Endothelial cell of umbilical vein (primary cell): ENCODE results near the gene GNB2.

Experiments
- EZH2 ChIP-seq: IDR thresholded peaks from 2 replicates; pipeline ENCODE4 v1.6.1; 2012; ENCODE audit warnings: borderline replicate concordance, low read depth, mild to moderate bottlenecking, moderate library complexity, low read length, inconsistent platforms; ENCODE audit not compliant: severe bottlenecking
- FOS ChIP-seq: IDR thresholded peaks from 2 replicates; pipeline ENCODE4 v1.6.1; 2011; ENCODE audit warnings: mild to moderate bottlenecking, low read length, moderate library complexity, borderline replicate concordance; ENCODE audit not compliant: insufficient read depth
- GATA2 ChIP-seq: IDR thresholded peaks from 2 replicates; pipeline ENCODE4 v1.7.0; 2011; ENCODE audit warnings: low read depth, mild to moderate bottlenecking, moderate library complexity, mixed read lengths, low read length; ENCODE audit not compliant: insufficient read length, insufficient read depth
- JUN ChIP-seq: IDR thresholded peaks from 2 replicates; pipeline ENCODE4 v1.6.1; 2011; ENCODE audit warnings: borderline replicate concordance, low read depth; ENCODE audit not compliant: insufficient read length, insufficient read depth
- MYC ChIP-seq: IDR thresholded peaks from one replicate; pipeline ENCODE4 v1.6.1; 2011; ENCODE audit warnings: mild to moderate bottlenecking, low read depth, low read length
- POLR2A ChIP-seq: IDR thresholded peaks from 2 replicates; pipeline ENCODE4 v1.6.1; 2012; ENCODE audit warnings: low read depth, mild to moderate bottlenecking, control low read depth, low read length
- POLR2AphosphoS5 ChIP-seq: IDR thresholded peaks from 2 replicates; pipeline ENCODE4 v1.6.1; 2012; ENCODE audit warnings: low read depth, mild to moderate bottlenecking, control low read depth, low read length, moderate library complexity; ENCODE audit not compliant: insufficient read depth
- TF ChIP-seq, protein P1 (sequence below), 2 donors: IDR thresholded peaks; 1 replicate in 1 of 2; 2 replicates in 1 of 2; pipeline ENCODE4 v1.5.1; 2011; ENCODE audit warnings: low read length in 2 of 2, mild to moderate bottlenecking in 2 of 2, moderate library complexity in 2 of 2, control low read depth in 1 of 2, inconsistent platforms in 1 of 2, low read depth in 1 of 2; ENCODE audit not compliant: insufficient read depth in 1 of 2; ENCODE audit errors: extremely low read depth in 1 of 2
- TF ChIP-seq, protein P2 (sequence below): IDR thresholded peaks from 2 replicates; pipeline ENCODE4 v1.6.1; 2011; ENCODE audit not compliant: insufficient read depth, insufficient read length

DNA sequence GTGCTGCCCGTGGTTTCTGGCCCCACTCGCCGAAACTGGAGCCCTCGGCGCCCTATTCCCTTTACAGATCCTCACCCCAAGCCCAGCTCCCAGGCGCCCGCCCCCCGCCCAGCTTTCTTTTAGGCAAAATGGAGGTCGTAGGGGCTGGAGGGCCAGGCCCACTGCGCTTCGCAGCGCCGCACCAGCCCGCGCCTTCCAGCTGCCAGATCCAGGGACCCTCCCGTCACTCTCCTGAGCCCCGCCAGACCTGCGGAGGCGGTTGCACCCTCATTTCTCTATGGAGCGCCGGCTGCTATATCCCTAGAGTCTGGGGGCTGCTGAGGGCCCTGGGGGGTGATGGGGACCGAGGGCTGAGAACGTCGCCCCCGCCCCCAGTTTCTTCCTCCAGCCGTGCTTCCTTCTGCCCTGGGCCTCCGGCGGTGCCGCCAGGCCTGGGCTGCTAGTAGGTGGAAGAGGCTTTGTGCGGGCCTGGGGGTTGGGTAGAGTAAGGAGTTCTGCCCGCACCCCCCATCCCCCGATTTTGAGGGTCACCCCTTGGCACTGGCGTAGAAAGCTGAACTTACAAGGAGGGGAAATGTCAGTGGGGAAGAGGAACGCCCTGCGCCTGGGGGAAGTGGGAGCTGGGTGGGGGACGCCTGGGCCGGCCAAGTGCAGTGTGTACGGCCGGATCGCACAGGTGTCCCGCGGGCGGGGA, 1.0 kb downstream of the GNB2 start:
- TF ChIP-seq POLR2A (no peak), MYC (no peak), EZH2 (no peak), JUN (no peak), POLR2AphosphoS5 (no peak), GATA2 (no peak), FOS (no peak)
- TF ChIP-seq, protein P1, sequence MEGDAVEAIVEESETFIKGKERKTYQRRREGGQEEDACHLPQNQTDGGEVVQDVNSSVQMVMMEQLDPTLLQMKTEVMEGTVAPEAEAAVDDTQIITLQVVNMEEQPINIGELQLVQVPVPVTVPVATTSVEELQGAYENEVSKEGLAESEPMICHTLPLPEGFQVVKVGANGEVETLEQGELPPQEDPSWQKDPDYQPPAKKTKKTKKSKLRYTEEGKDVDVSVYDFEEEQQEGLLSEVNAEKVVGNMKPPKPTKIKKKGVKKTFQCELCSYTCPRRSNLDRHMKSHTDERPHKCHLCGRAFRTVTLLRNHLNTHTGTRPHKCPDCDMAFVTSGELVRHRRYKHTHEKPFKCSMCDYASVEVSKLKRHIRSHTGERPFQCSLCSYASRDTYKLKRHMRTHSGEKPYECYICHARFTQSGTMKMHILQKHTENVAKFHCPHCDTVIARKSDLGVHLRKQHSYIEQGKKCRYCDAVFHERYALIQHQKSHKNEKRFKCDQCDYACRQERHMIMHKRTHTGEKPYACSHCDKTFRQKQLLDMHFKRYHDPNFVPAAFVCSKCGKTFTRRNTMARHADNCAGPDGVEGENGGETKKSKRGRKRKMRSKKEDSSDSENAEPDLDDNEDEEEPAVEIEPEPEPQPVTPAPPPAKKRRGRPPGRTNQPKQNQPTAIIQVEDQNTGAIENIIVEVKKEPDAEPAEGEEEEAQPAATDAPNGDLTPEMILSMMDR (IDR thresholded peaks at IDR 0.05; ENCODE audit: extremely low read depth in 1 of 2, insufficient read depth in 1 of 2, low read depth in 1 of 2, low read length in 2 of 2): no peak
- TF ChIP-seq, protein P2, sequence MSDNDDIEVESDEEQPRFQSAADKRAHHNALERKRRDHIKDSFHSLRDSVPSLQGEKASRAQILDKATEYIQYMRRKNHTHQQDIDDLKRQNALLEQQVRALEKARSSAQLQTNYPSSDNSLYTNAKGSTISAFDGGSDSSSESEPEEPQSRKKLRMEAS: no peak
